VCaP (cell line): ENCODE data around the gene EIF2S3B.

Source experiments
- H3K27ac ChIP-seq: fragments of 450-650 bp; 2 replicates; pipeline ENCODE4 v1.5.1; 2017
- CTCF ChIP-seq: fragments of 450-650 bp; conservative IDR thresholded peaks from 2 replicates; pipeline ENCODE4 v1.5.1; 2017; ENCODE audit warnings: mild to moderate bottlenecking, moderate library complexity

Gene EIF2S3B

GRCh38 chr12:10498042-10498441 lies 7.6 kb upstream of the EIF2S3B start:
- TF ChIP-seq CTCF: no peak
- H3K27ac ChIP-seq: no peak overlapping the region

GRCh38 chr12:10501030-10501429 lies 4.7 kb upstream of the EIF2S3B start:
- TF ChIP-seq CTCF: peak; percentile 78

GRCh38 chr12:10503460-10503859 lies 2.2 kb upstream of the EIF2S3B start:
- no peak overlapping the region for H3K27ac ChIP-seq
- TF ChIP-seq CTCF: no peak

More at GRCh38 chr12:10501030-10501429, 4.7 kb upstream of the EIF2S3B start:
- H3K27ac ChIP-seq: no peak overlapping the region

- no peak for TF ChIP-seq CTCF
These were observed 6.2 kb downstream of the EIF2S3B start for GRCh38 chr12:10511756-10512355.

GRCh38 chr12:10512798-10513197 lies 7.1 kb downstream of the EIF2S3B start:
- H3K27ac ChIP-seq: no peak overlapping the region
- no peak for TF ChIP-seq CTCF

More at GRCh38 chr12:10511756-10512355, 6.2 kb downstream of the EIF2S3B start:
- no peak overlapping the region for H3K27ac ChIP-seq

- no peak for TF ChIP-seq CTCF
- H3K27ac ChIP-seq: no peak overlapping the region
These were observed 15.9 kb downstream of the EIF2S3B start for GRCh38 chr12:10521555-10521954.

- H3K27ac ChIP-seq: no peak overlapping the region
- no peak for TF ChIP-seq CTCF
These were observed 22.7 kb downstream of the EIF2S3B start for GRCh38 chr12:10528174-10528953.
